ENCODE results near the gene COL19A1.

DNA sequence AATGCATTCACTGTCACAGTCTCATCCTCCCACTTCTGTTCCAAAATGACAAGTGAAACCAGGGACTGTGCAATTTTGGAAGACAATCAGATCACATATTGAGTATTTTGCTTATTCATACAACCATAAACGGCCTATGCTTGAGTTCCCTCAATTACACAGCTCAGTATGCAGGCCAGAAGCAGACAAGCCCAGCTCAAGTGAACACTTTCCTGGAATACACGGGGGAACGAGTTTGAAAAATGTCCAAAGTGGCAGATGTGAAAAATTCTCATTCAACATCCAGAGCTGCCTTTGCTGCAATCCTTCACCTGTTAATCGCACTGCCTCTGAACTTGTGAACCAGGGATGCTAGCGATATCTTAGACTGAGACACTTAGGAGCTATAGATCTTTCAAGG is 246.4 kb downstream of the COL19A1 start:
- TF ChIP-seq, protein P1, sequence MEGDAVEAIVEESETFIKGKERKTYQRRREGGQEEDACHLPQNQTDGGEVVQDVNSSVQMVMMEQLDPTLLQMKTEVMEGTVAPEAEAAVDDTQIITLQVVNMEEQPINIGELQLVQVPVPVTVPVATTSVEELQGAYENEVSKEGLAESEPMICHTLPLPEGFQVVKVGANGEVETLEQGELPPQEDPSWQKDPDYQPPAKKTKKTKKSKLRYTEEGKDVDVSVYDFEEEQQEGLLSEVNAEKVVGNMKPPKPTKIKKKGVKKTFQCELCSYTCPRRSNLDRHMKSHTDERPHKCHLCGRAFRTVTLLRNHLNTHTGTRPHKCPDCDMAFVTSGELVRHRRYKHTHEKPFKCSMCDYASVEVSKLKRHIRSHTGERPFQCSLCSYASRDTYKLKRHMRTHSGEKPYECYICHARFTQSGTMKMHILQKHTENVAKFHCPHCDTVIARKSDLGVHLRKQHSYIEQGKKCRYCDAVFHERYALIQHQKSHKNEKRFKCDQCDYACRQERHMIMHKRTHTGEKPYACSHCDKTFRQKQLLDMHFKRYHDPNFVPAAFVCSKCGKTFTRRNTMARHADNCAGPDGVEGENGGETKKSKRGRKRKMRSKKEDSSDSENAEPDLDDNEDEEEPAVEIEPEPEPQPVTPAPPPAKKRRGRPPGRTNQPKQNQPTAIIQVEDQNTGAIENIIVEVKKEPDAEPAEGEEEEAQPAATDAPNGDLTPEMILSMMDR (IDR thresholded peaks at IDR 0.05; ENCODE audit: low read length): no peak
- TF ChIP-seq EZH2 (optimal IDR thresholded peaks at IDR 0.05; ENCODE audit: low read depth, low read length): no peak

Measured in MM.1S (cell line).